ENCODE data around the gene GTF3C5. TPM values are rescaled to one million over a fixed set of nuclear protein-coding genes. Genes with fewer than 3 reads are reported as not detected.

GTF3C5 gene
- total and polyA plus RNA-seq, 9 of the 15 experiments (the other 6 are each of a cell fraction or from before 2014, with no cell fraction given): 3.8 to 118 (median 83.7) TPM

- TF ChIP-seq ZBTB34 (CRISPR knock-in tag; IDR thresholded peaks at IDR 0.05): no peak
- no peak for TF ChIP-seq CBFA2T3 (IDR thresholded peaks at IDR 0.05)
- TF ChIP-seq KLF6 (CRISPR knock-in tag; IDR thresholded peaks at IDR 0.05; ENCODE audit: borderline replicate concordance): no peak
- no peak for TF ChIP-seq ZNF140 (CRISPR knock-in tag; IDR thresholded peaks at IDR 0.05)
- no peak for TF ChIP-seq NKRF (IDR thresholded peaks at IDR 0.05; ENCODE audit: borderline replicate concordance)
- no peak for TF ChIP-seq RBM39 (optimal IDR thresholded peaks at IDR 0.05; ENCODE audit: low read depth, low read length)
- TF ChIP-seq ZNF395 (CRISPR knock-in tag; IDR thresholded peaks at IDR 0.05): no peak; the same call in 1 of the 2 replicates
- no peak for TF ChIP-seq CGGBP1 (CRISPR knock-in tag; IDR thresholded peaks at IDR 0.05)
- TF ChIP-seq ZBTB2 (IDR thresholded peaks at IDR 0.05): peak; percentile 17; the same call in 1 of the 2 replicates
- no peak for TF ChIP-seq CBX5 (IDR thresholded peaks at IDR 0.05; ENCODE audit: borderline replicate concordance, low read depth)
- TF ChIP-seq ZNF274 (IDR thresholded peaks at IDR 0.05; ENCODE audit: borderline replicate concordance, low read depth, low read length): 0 out of 2 replicates have a peak, but pooled peaks have one; percentile 48
- 0 out of 2 replicates have a peak, but pooled peaks have one; percentile 13 for TF ChIP-seq SP1 (CRISPR knock-in tag; IDR thresholded peaks at IDR 0.05)
- TF ChIP-seq CXXC5 (CRISPR knock-in tag; IDR thresholded peaks at IDR 0.05): peak; percentile 80
- no peak for TF ChIP-seq JUN (IDR thresholded peaks at IDR 0.05; ENCODE audit: borderline replicate concordance, low read depth, low read length)
- TF ChIP-seq JUN (CRISPR knock-in tag; IDR thresholded peaks at IDR 0.05; ENCODE audit: borderline replicate concordance): no peak
- TF ChIP-seq POLR3G (IDR thresholded peaks at IDR 0.05; ENCODE audit: extremely low read depth, insufficient read length, insufficient replicate concordance): no peak
- no peak for TF ChIP-seq ZNF707 (CRISPR knock-in tag; conservative IDR thresholded peaks at IDR 0.05)
- TF ChIP-seq IRF2 (CRISPR knock-in tag; IDR thresholded peaks at IDR 0.05): no peak
- 0 out of 2 replicates have a peak, but pooled peaks have one; percentile 15 for TF ChIP-seq ZNF77 (CRISPR knock-in tag; IDR thresholded peaks at IDR 0.05)
- TF ChIP-seq FOXA1 (IDR thresholded peaks at IDR 0.05; ENCODE audit: borderline replicate concordance): no peak
Measured at GRCh38 chr9:132984202-132985070, 46.4 kb upstream of the GTF3C5 start (continued).
